ENCODE data around the gene MEX3A.
"Not testable (repeated sequence)": the region's sequence is repeated elsewhere in the genome, so short reads cannot be mapped to it uniquely, and the experiment has no call there.

MEX3A gene

DNA sequence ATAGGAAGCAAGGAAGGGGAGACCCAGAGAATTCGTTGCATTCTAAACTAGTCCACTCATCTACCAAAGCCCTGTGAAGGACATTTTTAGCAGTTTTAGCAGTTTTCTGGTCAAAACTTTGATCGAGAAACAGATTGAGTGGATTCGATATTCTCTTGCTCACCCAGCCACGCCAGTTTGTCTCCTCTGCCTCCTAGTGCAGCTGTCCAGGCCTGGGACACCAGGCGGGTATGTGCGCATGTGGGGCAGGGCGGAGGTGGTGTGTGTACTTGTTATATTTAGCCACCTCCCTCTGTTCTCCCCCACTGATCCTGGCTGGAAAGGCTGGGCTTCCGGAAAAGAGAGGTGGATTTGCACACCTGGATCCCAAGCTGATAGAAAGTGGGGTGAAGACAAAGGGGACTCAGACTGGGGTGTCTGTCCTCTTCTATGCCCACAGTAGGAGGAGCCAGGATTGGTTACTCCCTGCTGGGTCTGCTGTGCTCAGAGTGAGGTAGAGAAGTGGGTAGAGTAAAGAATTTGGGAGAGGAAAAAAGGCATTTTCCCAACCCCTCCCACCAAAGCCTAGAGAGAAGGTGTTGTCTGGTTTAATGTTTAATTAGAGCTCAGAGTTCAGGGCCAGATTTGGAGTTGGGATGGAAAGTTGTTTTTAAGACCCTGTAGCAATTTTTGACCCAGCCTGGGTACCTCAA, 36.1 kb upstream of the MEX3A start:
- no peak for DNase-seq (ENCODE audit: low read depth)

DNA sequence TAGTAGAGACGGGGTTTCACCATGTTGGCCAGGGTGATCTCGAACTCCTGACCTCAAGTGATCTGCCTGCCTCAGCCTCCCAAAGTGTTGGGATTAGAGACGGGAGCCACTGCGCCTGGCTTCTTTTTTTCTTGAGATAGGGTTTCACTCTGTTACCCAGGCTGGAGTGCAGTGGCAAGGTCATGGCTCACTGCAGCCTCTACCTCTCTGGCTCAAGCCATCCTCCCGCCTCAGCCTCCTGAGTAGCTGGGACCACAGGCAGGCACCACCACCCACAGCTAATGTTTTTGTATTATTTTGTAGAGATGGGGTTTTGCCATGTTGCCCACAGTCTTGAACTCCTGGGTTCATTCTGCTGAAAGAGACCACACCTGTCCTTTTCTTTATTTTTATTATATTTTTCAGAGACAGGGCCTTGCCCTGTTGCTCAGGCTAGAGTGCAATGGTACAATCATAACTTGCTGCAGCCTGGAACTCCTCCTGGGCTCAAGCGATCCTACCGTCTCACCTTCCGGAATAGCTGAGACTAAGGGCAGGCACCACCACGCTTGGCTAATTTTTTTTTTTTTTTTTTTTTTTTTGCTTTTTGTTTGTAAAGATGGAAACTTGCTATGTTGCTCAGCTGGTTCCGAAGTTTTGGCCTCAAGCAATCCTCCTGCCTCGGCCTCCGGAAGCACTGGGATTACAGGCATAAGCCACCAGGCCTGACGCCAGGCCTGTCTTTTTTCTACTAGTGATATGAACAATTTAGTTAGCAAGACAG, 35.3 kb upstream of the MEX3A start:
- no peak for DNase-seq (ENCODE audit: low read depth)

DNA sequence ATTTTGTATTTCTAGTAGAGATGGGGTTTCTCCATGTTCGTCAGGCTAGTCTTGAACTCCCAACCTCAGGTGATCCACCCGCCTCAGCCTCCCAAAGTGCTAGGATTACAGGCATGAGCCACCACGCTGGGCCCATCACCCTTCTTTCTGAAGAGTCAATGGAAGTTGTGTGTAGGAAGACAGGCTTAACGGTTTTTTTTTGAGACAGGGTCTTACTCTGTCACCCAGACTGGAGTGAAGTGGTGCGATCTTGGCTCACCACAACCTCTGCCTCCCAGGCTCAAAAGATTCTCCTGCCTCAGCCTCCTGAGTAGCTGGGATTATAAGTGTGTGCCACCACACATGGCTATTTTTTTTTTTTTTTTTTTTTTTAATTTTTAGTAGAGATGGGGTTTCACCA, 34.5 kb upstream of the MEX3A start:
- not testable (repeated sequence) for DNase-seq (ENCODE audit: low read depth)

DNA sequence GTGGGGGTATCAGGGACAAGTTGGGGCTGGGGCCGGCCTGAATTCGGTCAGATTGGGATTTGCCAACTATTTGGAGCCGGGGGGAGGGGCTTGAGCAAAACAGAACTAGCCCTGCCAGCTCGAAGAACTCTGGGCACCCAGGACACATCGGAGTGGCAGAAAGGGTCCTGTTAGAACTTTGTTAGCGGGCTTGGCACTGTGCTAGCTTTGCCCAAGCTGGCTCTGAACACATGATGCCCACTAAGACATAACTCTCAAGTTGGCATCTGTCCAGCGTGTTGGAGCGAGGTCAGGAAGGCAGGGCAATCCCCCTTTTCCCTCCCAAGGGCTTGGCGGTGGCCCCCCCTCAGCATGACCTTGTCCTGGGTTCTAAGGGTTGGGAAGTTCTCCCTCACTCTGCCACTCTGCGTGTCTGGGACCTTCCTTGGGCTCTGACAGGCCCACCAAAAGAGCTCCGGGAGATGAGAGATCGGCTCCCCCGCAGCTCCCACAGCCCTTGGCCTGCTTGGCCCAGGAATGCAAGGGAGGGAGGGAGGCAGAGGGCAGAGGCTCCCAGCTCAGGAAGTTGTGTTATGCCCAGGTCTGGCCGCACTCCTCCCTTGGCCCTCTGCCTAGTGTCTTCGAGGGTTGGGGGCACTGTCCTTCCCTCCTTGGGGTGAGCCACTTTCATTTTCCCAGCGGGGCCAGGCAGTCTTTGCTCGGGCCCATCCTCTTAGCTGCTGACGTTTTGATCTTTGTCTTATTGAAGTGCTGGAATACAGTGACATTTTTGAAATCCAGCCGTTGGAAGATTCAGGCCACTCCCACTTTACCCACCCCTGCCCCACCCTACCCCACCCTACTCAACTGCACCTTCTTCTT, 33.5 kb upstream of the MEX3A start:
- DNase-seq (ENCODE audit: low read depth), result no peak

DNA sequence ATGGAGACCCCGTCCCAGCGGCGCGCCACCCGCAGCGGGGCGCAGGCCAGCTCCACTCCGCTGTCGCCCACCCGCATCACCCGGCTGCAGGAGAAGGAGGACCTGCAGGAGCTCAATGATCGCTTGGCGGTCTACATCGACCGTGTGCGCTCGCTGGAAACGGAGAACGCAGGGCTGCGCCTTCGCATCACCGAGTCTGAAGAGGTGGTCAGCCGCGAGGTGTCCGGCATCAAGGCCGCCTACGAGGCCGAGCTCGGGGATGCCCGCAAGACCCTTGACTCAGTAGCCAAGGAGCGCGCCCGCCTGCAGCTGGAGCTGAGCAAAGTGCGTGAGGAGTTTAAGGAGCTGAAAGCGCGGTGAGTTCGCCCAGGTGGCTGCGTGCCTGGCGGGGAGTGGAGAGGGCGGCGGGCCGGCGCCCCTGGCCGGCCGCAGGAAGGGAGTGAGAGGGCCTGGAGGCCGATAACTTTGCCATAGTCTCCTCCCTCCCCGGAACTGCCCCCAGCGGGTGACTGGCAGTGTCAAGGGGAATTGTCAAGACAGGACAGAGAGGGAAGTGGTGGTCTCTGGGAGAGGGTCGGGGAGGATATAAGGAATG, 32.8 kb upstream of the MEX3A start:
- DNase-seq (ENCODE audit: low read depth), result no peak

DNA sequence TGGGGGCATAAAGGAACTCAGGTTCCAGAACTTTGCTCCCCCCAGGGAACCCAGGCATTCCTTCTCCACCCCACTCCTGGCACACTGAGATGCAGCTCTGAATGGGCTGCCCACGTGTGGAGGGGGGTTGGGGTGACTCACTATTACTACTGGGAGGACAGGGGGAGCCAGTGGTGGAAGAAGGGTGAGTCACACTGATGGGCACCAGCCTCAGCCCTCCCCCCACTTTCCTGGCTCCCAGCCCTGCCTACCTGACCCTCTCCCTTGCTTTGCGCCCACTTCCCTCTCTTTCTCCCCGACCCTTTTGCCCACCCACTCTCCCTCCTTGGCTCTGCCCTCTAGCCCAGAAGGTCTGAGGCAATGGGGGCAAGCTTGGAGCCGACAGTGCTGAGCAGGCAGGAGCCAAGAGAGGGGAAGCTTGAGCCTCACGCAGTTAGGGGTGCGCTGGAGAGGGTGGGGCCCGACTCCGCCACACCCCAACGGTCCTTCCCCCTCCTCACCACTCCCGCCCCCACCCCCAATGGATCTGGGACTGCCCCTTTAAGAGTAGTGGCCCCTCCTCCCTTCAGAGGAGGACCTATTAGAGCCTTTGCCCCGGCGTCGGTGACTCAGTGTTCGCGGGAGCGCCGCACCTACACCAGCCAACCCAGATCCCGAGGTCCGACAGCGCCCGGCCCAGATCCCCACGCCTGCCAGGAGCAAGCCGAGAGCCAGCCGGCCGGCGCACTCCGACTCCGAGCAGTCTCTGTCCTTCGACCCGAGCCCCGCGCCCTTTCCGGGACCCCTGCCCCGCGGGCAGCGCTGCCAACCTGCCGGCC, 32.0 kb upstream of the MEX3A start, which contains the start of gene LMNA:
LMNA (plus strand) TSS at position 611 of the 818 bp plus-strand sequence. CDS start 208 bp downstream, outside the sequence.
- peak; percentile 68 for DNase-seq (ENCODE audit: low read depth)

DNA sequence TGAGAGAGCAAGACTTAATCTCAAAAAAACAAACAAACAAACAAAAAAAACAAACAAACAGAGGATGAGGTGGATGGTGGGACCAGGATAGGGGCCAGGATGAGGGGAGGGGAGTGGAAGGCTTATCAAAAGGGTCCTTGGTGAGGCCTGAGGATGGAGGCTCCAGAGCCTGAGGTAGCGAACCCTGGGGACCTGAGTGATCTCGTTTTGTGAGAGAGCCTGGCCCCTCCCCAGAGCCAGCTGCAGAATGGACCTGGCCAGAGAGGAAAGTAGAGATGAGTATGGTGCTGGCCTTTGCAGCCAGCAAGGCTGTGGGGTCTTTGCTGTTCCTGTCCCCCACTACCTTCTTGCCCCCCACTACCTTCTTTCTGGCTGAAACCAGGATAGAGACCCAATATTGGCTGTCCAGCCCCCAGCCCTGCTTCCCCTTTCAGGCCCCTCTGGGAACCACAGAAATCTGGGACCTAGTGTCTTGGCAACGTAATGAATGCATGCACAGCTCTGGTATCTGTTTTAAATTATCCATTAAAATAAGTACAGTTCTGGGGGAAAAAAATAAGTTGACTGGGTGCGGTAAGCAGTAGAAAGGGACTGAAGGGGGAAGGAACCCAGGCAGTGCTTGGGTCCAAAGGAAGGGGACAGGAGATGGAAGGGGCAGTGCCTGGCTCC, 31.2 kb upstream of the MEX3A start:
- DNase-seq (ENCODE audit: low read depth), result no peak

DNA sequence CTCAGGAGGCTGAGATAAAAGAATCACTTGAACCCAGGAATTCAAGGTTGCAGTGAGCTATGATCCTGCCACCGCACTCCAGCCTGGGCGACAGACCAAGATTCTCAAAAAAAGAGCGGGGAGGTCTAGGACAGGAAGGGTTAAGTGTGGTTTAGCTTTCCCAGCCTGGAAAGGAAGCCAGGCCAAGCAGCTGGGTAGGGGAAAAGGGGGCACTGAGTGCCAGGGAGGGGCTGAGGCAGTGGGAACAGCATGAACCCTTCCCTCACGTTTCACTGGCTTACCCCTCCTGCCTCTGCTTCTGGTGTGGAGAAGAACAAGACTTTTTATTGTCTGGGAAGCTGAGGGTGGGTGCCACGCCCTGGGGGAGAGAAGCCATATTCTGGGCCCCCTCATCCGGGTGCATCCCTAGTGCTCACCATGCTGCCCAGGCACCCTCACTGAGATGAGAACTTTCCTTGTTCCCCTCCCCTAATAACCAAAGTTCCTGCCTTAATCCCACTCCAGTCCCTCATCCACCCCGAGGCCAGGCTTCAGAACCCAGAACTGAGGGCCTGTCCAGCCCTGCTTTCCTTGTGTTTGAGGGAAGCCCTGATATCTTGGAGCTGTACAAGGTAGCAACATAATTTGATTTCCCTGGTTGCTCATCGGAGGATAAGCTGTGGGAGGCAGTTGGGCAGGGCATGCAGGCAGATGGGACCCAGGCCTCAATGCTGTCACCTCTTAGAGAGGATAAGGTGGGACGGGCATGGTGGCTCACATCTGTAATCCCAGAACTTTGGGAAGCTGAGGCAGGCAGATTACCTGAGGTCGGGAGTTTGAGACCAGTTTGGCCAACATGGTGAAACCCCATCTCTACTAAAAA, 30.2 kb upstream of the MEX3A start:
- no peak for DNase-seq (ENCODE audit: low read depth)

DNA sequence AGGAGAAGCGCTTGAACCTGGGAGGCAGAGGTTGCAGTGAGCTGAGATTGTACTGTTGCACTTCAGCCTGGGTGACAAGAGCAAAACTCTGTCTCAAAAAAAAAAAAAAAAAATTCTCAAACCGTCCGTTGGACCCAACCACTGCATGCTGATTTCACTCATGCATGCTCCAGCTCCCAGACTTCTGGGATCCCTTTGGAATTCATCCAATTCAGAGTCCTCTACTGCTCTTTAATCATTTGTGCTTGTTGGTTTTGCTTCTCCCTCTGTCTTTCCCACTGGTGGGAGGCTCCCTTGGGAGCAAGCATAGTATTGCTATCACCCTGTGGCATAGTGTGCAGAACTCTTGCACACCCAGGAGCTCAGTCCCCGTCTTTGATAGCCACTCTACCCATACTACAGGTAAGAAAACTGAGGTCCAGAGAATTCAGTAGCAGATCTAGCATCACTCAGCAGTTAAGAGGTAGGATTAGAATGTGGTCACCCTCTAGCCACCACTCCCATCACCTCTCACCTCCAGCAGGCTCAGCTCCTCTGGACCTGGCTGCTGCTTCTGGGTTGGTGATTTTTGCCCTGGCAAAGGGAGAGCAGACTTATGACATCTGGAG, 29.2 kb upstream of the MEX3A start:
- no peak for DNase-seq (ENCODE audit: low read depth)

DNA sequence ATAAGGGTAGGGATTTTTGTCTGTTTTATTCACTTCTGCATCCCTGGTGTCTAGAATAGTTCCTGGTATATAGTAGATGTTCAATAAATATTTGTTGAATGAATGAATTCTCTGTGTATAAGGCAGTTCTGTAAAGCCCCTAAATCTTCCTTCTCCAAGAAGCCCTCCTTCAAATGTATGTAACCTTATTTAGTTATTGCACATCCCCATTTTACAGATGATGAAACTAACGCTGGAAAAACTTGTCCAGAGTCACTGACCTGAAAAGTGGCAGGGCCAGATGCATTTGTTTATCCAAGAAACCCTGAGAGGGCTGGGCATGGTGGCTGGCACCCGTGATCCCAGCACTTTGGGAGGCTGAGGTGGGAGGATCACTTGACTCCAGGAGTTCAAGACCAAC, 28.0 kb upstream of the MEX3A start:
- DNase-seq (ENCODE audit: low read depth), result no peak

DNA sequence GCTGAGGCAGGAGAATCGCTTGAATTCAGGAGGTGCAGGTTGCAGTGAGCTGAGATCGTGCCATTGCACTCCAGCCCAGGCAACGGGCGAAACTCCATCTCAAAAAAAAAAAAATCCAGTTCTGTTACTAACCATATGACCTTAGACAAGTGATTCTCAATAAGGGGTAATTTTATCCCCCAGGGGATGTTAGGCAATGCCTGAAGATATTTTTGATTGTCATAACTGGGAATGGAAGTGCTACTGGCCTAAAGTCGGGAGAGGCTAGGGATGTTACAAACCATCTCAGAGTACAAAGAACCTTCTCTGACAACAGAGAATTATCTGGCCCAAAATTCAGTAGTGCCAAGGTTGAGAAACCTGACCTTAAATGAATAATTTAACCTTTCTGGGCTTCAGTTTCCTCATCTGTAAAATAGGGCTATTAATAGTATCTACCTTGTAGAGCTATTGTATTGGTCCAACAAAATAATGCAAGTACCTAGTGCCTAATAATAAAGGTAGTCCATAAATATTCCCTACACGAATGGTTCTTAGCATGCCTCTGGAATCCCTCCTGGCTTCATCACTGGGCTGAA, 26.5 kb upstream of the MEX3A start:
- no peak for DNase-seq (ENCODE audit: low read depth)

DNA sequence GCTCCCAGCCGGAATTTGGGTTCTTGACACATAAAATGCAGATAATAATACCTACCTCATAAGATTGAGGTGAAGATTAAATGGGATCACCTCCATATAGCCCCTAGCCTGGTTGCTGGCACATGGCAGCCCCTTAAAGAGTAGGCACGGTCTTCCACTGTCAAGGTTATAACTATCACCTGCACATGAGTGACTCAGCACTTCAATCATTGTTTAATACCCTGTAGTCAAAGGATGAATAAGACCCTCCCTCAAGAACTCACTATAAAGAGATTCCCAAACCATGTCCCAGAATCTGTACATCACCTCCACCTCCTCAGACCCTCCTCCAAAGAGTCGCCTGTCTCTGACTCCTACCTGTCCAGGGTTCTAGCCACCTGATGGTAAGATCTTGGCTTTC, 25.8 kb upstream of the MEX3A start:
- DNase-seq (ENCODE audit: low read depth), result no peak

DNA sequence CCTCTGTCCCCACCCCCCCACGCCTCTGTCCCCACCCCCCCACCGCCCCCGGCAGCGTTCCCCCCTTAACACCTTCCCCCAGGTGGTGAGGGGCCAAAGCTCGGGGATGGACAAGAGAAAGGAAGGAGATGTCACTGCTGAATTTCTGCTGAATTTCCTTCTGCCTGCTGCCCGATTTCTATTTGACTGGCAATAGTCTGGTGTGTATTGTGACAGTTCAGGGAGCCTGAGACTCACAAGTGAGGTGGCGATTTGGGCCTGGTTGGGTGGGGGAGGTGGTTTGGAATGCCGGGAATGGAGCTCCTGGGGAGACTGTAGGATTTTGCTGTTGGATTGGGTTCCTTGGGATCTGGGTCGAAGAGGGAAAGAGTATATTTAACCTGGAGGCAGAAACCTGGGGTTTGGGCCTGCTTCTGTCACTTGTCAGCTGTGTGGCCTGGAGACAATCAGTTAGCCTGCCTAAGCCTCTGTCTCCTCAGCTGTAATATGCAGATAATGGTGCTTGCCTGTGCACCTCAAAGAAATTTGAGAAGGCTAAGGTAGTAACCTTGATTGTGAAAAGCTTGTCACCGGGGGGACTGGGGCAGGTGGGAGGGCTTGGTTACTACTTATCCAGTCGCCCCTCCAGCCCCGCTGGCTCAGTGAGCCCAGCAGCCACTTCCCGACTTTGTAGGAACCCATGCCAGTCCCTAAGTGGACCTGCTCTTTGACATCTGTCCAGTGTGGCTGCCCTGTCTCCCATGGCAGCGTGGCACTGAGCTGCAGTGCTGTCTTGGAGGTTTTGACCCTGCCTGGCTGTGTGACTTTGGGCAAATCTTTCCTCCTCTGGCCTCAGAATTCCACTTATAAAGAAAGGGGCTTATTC, 24.6 kb upstream of the MEX3A start:
- DNase-seq (ENCODE audit: low read depth), result no peak

DNA sequence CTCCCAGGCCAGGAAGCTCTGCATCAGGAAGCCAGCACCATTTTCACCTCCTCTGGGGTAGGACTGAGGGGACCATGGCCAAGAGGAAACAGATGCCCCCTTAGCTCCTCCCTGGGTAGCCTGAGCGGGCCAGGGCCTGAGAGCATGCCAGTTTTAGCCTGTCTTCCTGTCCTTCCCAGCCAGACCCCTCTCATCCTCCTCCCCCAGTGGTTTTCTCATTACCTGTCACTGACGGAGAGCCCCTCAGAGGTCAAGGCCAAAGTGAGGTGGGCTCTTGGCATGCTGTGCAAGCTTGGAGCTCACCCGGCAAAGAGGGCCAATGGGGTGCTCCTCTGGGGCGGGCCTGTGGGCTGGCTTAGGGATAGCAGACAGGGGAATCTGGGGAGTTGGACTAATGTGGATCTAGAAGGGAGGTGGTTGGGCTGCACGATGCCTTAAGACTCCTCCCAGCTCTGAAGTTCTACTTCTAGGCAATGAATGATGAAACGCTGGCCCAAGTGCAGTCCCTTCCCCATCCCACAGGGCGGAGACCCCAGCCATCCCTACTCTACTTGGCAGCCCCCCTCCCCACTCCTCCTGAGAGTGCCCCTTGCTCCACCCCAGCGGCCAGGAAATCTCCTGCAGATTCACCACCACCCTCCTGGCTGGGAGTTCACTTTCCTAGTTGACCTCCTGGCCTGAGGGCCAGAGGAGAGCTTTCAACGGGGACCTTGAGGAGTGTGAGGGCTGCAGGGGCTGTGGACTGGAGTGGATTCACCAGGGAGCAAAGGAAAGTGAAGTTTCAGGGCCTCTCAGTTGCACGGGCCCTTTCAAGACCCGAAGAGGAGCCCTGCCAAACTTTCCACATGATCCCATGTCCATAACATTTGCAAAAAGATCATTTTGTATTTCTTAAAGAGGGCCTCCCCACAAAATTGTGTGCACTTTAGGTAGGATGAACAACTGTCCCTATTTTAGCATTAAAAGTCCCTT, 22.9 kb upstream of the MEX3A start:
- DNase-seq (ENCODE audit: low read depth), result no peak

DNA sequence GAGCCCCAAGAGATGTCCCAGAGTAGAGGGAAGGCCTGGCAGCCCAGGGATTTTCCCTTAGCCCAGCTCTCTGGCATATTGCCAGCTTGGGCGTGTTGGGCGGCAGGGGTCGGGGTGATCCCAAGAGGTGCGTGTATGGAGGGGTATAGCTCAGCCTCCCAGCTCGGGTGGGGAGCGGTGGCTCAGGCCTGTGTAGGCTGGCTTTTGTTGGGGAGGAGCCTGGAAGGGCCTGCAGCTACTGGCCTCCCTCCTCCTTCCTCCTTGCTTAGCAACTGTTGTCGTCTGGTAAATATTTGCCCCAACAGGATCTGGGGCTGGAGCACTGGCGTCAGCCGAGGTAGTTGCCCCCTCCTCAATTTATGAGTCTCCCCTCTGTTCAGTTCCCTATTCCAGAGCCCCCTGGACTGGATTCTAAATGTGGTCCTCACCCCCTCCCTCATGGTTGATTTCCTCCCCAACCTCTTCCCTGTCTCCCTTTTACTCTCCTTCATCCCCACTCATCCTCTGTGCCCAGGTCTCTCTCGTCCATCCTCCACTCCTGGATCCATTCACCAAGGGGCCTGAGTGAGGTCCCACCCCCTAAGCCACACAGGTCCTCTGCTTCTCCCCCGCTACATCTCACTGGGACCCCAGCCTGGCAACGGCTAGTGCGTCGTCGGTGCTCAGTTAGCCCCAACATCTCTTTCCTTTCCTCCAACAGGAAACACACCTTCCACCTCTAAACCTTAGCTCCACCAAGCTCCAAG, 22.0 kb upstream of the MEX3A start:
- DNase-seq (ENCODE audit: low read depth), result no peak

DNA sequence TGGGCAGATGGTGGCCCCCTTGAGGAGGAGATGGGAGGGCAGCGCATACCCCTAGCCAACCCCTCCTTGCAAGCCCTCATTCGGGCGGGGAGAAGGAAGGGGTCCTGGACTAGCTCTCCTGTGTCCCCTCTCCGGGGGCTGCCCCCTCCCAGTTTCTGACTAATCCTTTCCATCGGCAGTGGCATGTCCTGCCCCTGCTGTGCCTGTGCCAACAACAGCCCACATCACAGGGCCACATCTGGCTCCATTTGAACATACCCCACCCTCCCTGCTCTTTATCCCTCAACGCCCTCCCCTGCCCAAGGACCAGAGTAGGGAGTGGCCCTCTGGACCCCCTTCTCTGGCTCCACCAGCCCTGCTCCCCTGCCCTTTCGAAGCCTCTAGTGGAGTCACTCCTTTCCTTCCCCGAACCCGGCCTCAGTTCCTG, 21.3 kb upstream of the MEX3A start:
- DNase-seq (ENCODE audit: low read depth), result no peak
